Measurements from ENCODE around the gene DUSP11.

Gene DUSP11

GRCh38 chr2:73714091-73714490, 65.8 kb downstream of the DUSP11 start:
- Histone ChIP-seq H3K4me1 (ENCODE audit: control insufficient read depth, insufficient read depth, low read length) (no peaks in the 10 kb centered on the region), H3K9ac (ENCODE audit: low read depth, low read length) (no peak overlapping the region), H3K4me3 (ENCODE audit: low read length) (no peak overlapping the region), H3K4me2 (ENCODE audit: low read length) (no peak overlapping the region), H3K27me3 (ENCODE audit: control insufficient read depth, insufficient read depth, low read length) (peaks cover 6% of the 10 kb centered on the region), H3K9me3 (replicated peaks; ENCODE audit: low read length) (peaks cover 6% of the 10 kb centered on the region), H3K36me3 (ENCODE audit: insufficient read depth, low read length) (no peaks in the 10 kb centered on the region)
